GM12873 (cell line): ENCODE data around the gene MYO9B.

Experiments used
- TF ChIP-seq, protein P1 (sequence below): IDR thresholded peaks from 2 replicates; pipeline ENCODE4 v1.5.1; 2012; ENCODE audit warnings: low read depth, mild to moderate bottlenecking, moderate library complexity, low read length, control low read depth; ENCODE audit not compliant: insufficient read depth; ENCODE audit errors: missing control alignments

MYO9B gene

DNA sequence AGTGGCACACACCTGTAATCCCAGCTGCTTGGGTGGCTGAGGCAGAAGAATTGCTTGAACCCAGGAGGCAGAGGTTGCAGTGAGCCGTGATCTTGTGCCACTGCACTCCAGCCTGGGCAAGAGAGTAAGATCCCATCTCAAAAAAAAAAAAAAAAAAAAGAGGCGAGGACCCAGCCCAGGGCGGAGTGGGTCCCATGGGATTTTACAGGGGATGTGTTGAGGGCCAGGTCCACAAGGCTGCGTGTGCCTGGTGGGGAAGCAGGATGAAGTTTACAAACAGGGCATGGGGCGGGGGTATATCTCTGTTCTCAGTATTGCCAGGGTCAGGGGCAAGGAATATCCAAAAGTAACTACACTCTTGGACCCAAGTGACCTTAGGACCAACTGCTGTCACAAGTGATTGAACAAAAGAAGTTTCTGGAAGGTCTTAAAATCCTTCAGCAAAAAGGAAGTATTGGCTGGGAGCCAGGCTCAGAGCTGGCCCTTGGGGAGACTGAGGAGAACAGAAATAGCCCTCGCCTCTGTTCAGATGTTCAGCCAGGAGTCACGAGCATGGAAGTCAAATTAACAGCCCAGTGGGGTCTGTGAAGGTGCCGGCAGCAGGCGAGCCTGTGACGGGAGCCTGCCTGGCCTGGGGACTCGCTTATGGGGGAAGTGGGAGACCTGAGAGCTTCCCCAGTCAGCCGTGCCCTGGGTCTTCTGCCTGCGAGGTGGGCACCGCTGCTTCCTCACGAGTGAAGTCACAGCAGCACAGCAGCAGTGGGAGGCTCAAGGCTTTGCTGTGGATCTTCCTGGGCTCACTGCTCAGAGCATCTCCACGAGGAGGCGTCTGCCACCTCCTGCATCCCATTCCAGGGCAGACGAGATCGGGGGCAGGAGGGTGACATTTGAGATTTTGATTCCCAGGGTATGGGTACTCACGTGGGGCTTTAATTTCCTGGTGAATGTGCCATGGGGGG lies 6.4 kb downstream of the MYO9B start:
- TF ChIP-seq, protein P1, sequence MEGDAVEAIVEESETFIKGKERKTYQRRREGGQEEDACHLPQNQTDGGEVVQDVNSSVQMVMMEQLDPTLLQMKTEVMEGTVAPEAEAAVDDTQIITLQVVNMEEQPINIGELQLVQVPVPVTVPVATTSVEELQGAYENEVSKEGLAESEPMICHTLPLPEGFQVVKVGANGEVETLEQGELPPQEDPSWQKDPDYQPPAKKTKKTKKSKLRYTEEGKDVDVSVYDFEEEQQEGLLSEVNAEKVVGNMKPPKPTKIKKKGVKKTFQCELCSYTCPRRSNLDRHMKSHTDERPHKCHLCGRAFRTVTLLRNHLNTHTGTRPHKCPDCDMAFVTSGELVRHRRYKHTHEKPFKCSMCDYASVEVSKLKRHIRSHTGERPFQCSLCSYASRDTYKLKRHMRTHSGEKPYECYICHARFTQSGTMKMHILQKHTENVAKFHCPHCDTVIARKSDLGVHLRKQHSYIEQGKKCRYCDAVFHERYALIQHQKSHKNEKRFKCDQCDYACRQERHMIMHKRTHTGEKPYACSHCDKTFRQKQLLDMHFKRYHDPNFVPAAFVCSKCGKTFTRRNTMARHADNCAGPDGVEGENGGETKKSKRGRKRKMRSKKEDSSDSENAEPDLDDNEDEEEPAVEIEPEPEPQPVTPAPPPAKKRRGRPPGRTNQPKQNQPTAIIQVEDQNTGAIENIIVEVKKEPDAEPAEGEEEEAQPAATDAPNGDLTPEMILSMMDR: no peak

DNA sequence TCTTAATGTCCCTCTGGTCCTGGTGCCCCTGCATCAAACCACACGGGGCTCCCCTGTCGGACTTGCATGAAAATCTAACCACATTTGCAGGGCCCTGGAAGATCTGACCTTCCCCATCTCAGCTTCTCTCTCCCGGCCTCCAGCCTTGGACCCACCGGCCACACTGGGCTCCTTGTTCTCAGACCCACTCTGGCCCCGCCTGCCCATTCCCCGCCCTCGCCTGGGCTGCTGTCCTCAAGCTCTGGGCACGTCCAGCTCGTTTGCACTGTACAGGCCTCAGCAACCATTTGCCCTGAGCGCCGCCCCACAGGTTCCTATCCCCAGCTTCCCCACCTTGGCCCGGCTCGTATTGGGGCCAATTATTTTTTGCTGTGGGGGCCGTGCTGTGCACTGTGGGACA lies 10.5 kb downstream of the MYO9B start:
- TF ChIP-seq, protein P1: no peak

DNA sequence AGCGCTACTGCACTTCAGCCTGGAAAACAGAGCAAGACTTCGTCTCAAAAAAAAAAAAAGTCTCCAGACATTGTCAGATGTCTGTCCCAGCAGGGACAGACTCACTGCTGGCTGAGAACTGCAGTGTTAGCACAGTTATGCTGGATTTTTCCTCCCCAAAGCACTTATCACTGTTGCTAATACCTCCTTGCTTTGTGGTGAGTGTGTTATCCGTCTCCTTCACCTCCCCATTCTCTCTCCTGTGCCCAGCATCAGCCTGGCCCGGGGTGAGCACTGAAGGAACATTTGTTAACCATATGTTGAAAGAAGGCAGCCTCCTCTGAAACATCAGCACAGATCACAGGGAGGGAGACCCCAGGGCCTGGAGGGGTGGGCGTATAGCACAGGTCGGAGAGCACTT lies 11.3 kb downstream of the MYO9B start:
- TF ChIP-seq, protein P1: no peak

DNA sequence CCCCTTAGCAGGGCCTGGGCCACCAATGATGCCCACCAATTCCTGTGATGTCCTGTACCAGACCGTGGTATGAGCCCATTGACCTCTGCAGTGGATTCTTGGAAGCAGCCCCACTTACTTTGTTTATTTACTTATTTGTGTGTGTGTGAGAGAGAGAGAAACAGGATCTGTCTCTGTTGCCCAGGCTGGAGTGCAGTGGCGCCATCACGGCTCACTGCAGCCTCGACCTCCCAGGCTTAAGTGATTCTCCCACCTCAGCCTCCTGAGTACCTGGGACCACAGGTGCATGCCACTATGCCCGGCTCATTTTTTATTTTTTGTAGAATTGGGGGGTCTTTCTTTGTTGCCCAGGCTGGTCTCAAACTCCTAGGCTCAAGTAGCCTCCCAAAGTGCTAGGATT lies 13.0 kb downstream of the MYO9B start:
- TF ChIP-seq, protein P1: no peak

DNA sequence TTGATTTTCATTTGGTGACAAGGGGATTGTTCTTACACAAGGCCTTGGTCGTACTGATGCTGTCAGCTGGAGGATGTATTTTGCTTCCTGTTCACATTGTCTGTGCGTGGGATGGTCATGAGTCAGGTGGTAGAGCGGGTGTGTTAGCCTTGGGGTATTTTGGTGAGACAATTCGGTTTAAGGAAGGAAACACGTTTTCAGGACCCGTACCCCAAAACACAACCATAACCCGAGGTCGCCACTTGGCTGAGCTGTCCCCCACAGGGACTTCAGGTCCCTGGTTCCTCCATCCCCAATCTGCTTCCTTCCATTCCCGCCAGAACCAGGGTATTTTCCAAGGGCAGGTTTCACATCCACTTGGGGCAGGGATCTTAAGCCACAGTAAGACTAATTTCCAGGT lies 15.0 kb downstream of the MYO9B start:
- TF ChIP-seq, protein P1: no peak

DNA sequence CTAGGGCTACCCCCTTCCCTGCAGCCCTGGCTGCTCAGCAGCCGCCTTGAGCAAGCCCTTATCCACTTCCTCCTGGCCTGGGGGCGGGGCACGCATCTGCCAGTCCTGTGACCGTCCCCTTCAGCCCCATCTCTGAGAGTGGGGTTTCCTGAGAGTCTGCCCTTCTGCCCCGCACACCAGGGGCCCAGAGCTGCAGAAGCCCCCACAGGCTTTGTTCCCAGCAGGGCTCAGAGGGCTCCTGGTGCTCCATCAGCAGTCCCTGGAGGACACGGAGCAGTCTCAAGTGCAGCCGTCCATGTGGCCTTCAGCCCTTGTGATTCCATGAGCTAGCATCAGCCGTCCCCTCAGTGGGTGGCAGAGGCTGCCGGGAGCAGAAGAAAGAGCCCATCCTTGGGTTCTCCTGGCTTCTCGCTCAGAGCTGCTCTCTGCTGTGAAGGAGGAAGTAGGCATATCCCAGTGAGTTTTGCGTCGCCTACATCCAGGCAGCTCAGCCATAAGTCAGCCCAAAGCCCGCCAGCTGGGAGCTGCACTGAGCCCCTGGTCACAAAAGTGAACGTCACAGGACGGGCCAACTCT lies 16.3 kb downstream of the MYO9B start:
- TF ChIP-seq, protein P1: no peak

DNA sequence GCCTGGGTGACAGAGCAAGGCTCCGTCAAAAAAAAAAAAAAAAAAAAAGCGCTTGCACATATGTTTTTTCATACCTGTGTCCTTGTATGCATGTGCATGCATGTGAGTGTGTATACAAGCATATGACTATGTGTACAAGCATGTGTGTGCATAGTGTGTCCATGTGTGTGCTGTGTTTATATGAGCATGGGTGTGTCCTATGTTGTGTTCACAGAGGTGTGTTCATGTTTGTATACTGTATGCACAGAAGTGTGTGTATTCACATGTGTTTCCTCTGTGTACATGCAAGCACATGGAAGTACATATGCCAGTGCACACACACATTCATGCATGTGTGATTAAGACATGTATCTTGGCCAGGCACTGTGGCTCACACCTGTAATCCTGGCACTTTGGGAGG lies 17.1 kb downstream of the MYO9B start:
- TF ChIP-seq, protein P1: no peak
